K562 (cell line): ENCODE data around the gene CD300LG. TPM values are rescaled to one million over a fixed set of nuclear protein-coding genes. Genes with fewer than 3 reads are reported as not detected.

ENCODE experiments used
- ATAC-seq: fragments of 200-7000 bp; cut with Tn5 transposase; 3 replicates; pipeline ENCODE4 v1.9.1; 2020; ENCODE audit warnings: moderate library complexity
- BruUV-seq: library from RNA; stranded (reverse); fragments of 400-500 nt; replicated peaks from 2 replicates; lab custom pipeline; 2021; lab: Mats Ljungman, UMichigan
- CTCF ChIA-PET: fragments of 300-600 bp; formaldehyde crosslinking; extraction: SDS; loops from one replicate; lab custom pipeline; 2021; ENCODE audit warnings: low intra/inter-chr PET ratio; lab: Yijun Ruan, JAX
- POLR2A ChIA-PET: fragments of 300-600, 350-650 bp; sonication (Branson Sonifier 250); formaldehyde crosslinking; extraction: SDS; loops from one replicate; lab custom pipeline; 2021; ENCODE audit warnings: antibody characterized with exemption, inconsistent platforms; lab: Yijun Ruan, JAX
- DNase-seq, 4 experiments: peaks; one replicate each; pipeline versions ENCODE4 v3.0.0 to v3.0.0-alpha.2; 2011 to 2018; ENCODE audit warnings: low spot score in 3 of 4, mixed read lengths in 3 of 4; ENCODE audit errors: extremely low read depth in 1 of 4
- FAIRE-seq: peaks from 2 replicates; lab custom pipeline; 2011; peaks lifted over from hg19 to GRCh38; lab: Jason Lieb, UNC
- H2AFZ ChIP-seq: 2 replicates; pipeline ENCODE4 v1.6.0; 2011; ENCODE audit warnings: low read depth, low read length, control low read depth, inconsistent platforms
- H3K27ac ChIP-seq: fragments of 200-600 bp; 3 replicates; pipeline ENCODE4 v1.8.0; 2011; ENCODE audit warnings: low read depth, mild to moderate bottlenecking, control low read depth, inconsistent platforms, low read length, moderate library complexity, mixed read lengths; ENCODE audit errors: extremely low read depth
- H3K27me3 ChIP-seq, 2 experiments: fragments of 300-600 bp in 1 of 2; 2 replicates in 1 of 2; 3 replicates in 1 of 2; pipeline versions ENCODE4 v1.6.0 to v1.8.0; 2011; ENCODE audit warnings: inconsistent platforms in 2 of 2, low read length in 2 of 2, mild to moderate bottlenecking in 1 of 2, mixed read lengths in 1 of 2, moderate library complexity in 1 of 2; ENCODE audit not compliant: control insufficient read depth in 2 of 2, insufficient read depth in 2 of 2
- H3K36me3 ChIP-seq: fragments of 300-600 bp; 3 replicates; pipeline ENCODE4 v1.8.0; 2011; ENCODE audit warnings: mild to moderate bottlenecking, low read length, inconsistent platforms; ENCODE audit not compliant: control insufficient read depth, insufficient read depth
- H3K4me1 ChIP-seq, 2 experiments: fragments of 200-600 bp in 1 of 2; replicated peaks in 1 of 2; 2 replicates in 1 of 2; 3 replicates in 1 of 2; pipeline versions ENCODE4 v1.5.1 to v1.8.0; 2011; ENCODE audit warnings: inconsistent platforms in 2 of 2, low read length in 2 of 2, mild to moderate bottlenecking in 1 of 2, mixed read lengths in 1 of 2, moderate library complexity in 1 of 2; ENCODE audit not compliant: control insufficient read depth in 2 of 2, insufficient read depth in 2 of 2
- H3K4me2 ChIP-seq: 2 replicates; pipeline ENCODE4 v1.6.1; 2011; ENCODE audit warnings: low read length, control low read depth, inconsistent platforms, mixed read lengths; ENCODE audit not compliant: insufficient read depth
- H3K4me3 ChIP-seq: fragments of 200-600 bp; sonication (generic), shearing (Covaris generic); 2 replicates; pipeline ENCODE4 v1.5.1; 2016; ENCODE audit warnings: control low read depth, inconsistent platforms
- H3K79me2 ChIP-seq: fragments of 200-600 bp; 3 replicates; pipeline ENCODE4 v1.8.0; 2011; ENCODE audit warnings: low read length, inconsistent platforms; ENCODE audit not compliant: control insufficient read depth, insufficient read depth
- H3K9ac ChIP-seq, 2 experiments: 2 replicates each; pipeline versions ENCODE4 v1.6.0 to v1.6.1; 2011; ENCODE audit warnings: low read depth in 2 of 2, low read length in 2 of 2, control low read depth in 1 of 2, inconsistent platforms in 1 of 2, mild to moderate bottlenecking in 1 of 2, mixed read lengths in 1 of 2; ENCODE audit not compliant: insufficient read depth in 1 of 2
- H3K9me1 ChIP-seq: one replicate; pipeline ENCODE4 v1.6.0; 2011; ENCODE audit warnings: inconsistent platforms, mild to moderate bottlenecking, low read length, moderate library complexity; ENCODE audit not compliant: control insufficient read depth, insufficient read depth
- H3K9me3 ChIP-seq: replicated peaks from 2 replicates; pipeline ENCODE4 v1.5.1; 2011; ENCODE audit warnings: low read depth, low read length, inconsistent platforms; ENCODE audit not compliant: control insufficient read depth, insufficient read depth
- H4K20me1 ChIP-seq: replicated peaks from 2 replicates; pipeline ENCODE4 v1.6.1; 2011; ENCODE audit warnings: low read length, inconsistent platforms, mixed read lengths; ENCODE audit not compliant: control insufficient read depth, insufficient read depth
- C11orf30 ChIP-seq: fragments of 450-650 bp; IDR thresholded peaks from 2 replicates; pipeline ENCODE4 v1.6.1; 2016; ENCODE audit warnings: low read depth, mild to moderate bottlenecking
- CEBPB ChIP-seq: fragments of 450-650 bp; IDR thresholded peaks from 2 replicates; pipeline ENCODE4 v1.6.1; 2016; ENCODE audit warnings: missing genetic modification characterization, missing compliant biosample characterization
- CREB3 ChIP-seq: fragments of 450-650 bp; conservative IDR thresholded peaks from 2 replicates; pipeline ENCODE4 v1.6.1; 2016; ENCODE audit warnings: missing genetic modification characterization, low read depth, mild to moderate bottlenecking, missing compliant biosample characterization, moderate library complexity
- FOXA3 ChIP-seq, 2 experiments: fragments of 450-650 bp in 1 of 2; sonication (generic) in 1 of 2; formaldehyde crosslinking; IDR thresholded peaks in 1 of 2; conservative IDR thresholded peaks in 1 of 2; 2 replicates each; pipeline versions ENCODE4 v1.4.0 to v1.8.0; 2020 to 2022; ENCODE audit warnings: mild to moderate bottlenecking in 2 of 2, missing genetic modification reagents in 1 of 2
- GTF2F1 ChIP-seq: IDR thresholded peaks from 2 replicates; pipeline ENCODE4 v1.6.1; 2011; ENCODE audit warnings: low read depth, low read length, improper control_type of control experiment
- HNRNPUL1 ChIP-seq: fragments of 200-400 bp; formaldehyde crosslinking; IDR thresholded peaks from 2 replicates; pipeline ENCODE4 v1.6.1; 2017; ENCODE audit warnings: low read length
- KLF6 ChIP-seq: fragments of 250-450 bp; sonication (Bioruptor Pico); IDR thresholded peaks from 2 replicates; pipeline ENCODE4 v1.4.0; 2020; ENCODE audit warnings: mild to moderate bottlenecking, moderate library complexity, borderline replicate concordance
- MXI1 ChIP-seq: IDR thresholded peaks from 2 replicates; pipeline ENCODE4 v1.6.1; 2011; ENCODE audit warnings: low read depth, mild to moderate bottlenecking, improper control_type of control experiment, low read length
- NCOA2 ChIP-seq, 2 experiments: fragments of 450-650 bp; IDR thresholded peaks; 2 replicates each; pipeline ENCODE4 v1.6.1; 2018; ENCODE audit warnings: mild to moderate bottlenecking in 2 of 2, moderate library complexity in 1 of 2; ENCODE audit not compliant: partially characterized antibody in 2 of 2
- POLR2A ChIP-seq: fragments of 450-650 bp; conservative IDR thresholded peaks from 2 replicates; pipeline ENCODE4 v1.6.1; 2016
- RAD21 ChIP-seq, 2 experiments: fragments of 250-450 bp in 1 of 2; fragments of 450-650 bp in 1 of 2; sonication (Bioruptor Pico) in 1 of 2; formaldehyde crosslinking in 1 of 2; IDR thresholded peaks in 1 of 2; conservative IDR thresholded peaks in 1 of 2; 2 replicates each; pipeline versions ENCODE4 v1.4.0 to v1.8.0; 2020 to 2022; ENCODE audit warnings: mild to moderate bottlenecking in 2 of 2, moderate library complexity in 1 of 2
- RERE ChIP-seq: sonication (generic); formaldehyde crosslinking; IDR thresholded peaks from 2 replicates; pipeline ENCODE4 v1.8.0; 2023; ENCODE audit warnings: missing genetic modification reagents, mild to moderate bottlenecking, borderline replicate concordance
- RHOXF2B ChIP-seq: fragments of 250-450 bp; sonication (Bioruptor Pico); conservative IDR thresholded peaks from 2 replicates; pipeline ENCODE4 v1.5.1; 2021
- SMARCE1 ChIP-seq: fragments of 450-650 bp; IDR thresholded peaks from 2 replicates; pipeline ENCODE4 v1.7.1; 2016; ENCODE audit warnings: mild to moderate bottlenecking
- ZFP1 ChIP-seq: fragments of 450-650 bp; formaldehyde crosslinking; IDR thresholded peaks from 2 replicates; pipeline ENCODE4 v1.4.0; 2020; ENCODE audit warnings: mild to moderate bottlenecking, mixed read lengths
- ZFP30 ChIP-seq: fragments of 250-450 bp; sonication (Bioruptor Pico); IDR thresholded peaks from 2 replicates; pipeline ENCODE4 v1.8.0; 2022; ENCODE audit warnings: moderate library complexity, mild to moderate bottlenecking, inconsistent platforms, borderline replicate concordance
- ZNF121 ChIP-seq: sonication (generic); formaldehyde crosslinking; conservative IDR thresholded peaks from 2 replicates; pipeline ENCODE4 v1.8.0; 2022; ENCODE audit warnings: missing genetic modification reagents
- ZNF146 ChIP-seq: IDR thresholded peaks from one replicate; pipeline ENCODE4 v1.6.1; 2018; ENCODE audit warnings: missing compliant biosample characterization; ENCODE audit not compliant: unreplicated experiment
- ZNF263 ChIP-seq: sonication (generic); formaldehyde crosslinking; IDR thresholded peaks from 2 replicates; pipeline ENCODE4 v1.8.0; 2022; ENCODE audit warnings: mild to moderate bottlenecking, missing genetic modification reagents, borderline replicate concordance
- whole genome bisulfite sequencing: fragments of 100-300 bp; shearing (Covaris generic); methylation state at CpG from one replicate; pipeline ENCODE4 v1.1.6; 2016; ENCODE audit warnings: low coverage, mixed read lengths; ENCODE audit not compliant: insufficient coverage; ENCODE audit errors: missing lambda C conversion rate; 5-methylcytosine and 5-hydroxymethylcytosine counted together
- in situ Hi-C: fragments of 300-500 bp; cut with MboI; formaldehyde crosslinking; loops from 4 replicates; pipeline ENCODE4 v1.15.0; 2018; ENCODE audit warnings: inconsistent platforms, mixed read lengths
- intact Hi-C: fragments of 100-400 bp; cut with micrococcal nuclease; formaldehyde crosslinking; loops from 2 replicates; pipeline ENCODE4 v1.14.2; 2022
- polyA plus RNA-seq, 8 experiments: library from polyadenylated mRNA; depleted of rRNA in 4 of 8; stranded (reverse) in 5 of 8; unstranded in 3 of 8; fragments of >200 nt; fragmentation: Nextera tagmentation in 2 of 8; fragmentation: Illumina TruSeq in 1 of 8; extraction: Ambion mirVana in 2 of 8; extraction: Trizol in 1 of 8; gene quantifications; 2 replicates each; pipeline versions ENCODE4 v1.2.1 to v1.2.3, GENCODE V29; 2011 to 2014; ENCODE audit warnings: inconsistent platforms in 1 of 8, missing spikeins in 1 of 8
- total RNA-seq, 7 experiments: library from RNA; depleted of rRNA in 6 of 7; stranded (reverse); fragments of >200 nt in 6 of 7; fragmentation: Illumina TruSeq in 2 of 7; extraction: Trizol in 2 of 7; gene quantifications; 2 replicates each; pipeline versions ENCODE4 v1.2.1 to v1.2.3, GENCODE V29; 2011 to 2021; ENCODE audit warnings: low replicate concordance in 1 of 7

CD300LG gene
- total and polyA plus RNA-seq, 9 of the 15 experiments (the other 6 are each of a cell fraction or from before 2014, with no cell fraction given), result not detected

GRCh38 chr17:43825567-43825966 is 21.4 kb upstream of the CD300LG start:
- DNase-seq, result no peak
- H3K4me1 ChIP-seq, result no peaks in the 10 kb centered on the region
- intact Hi-C loops (no loop called here), in situ Hi-C loops (no loop called here)
- no peaks in the 10 kb centered on the region for H3K9me3 ChIP-seq
- H3K27ac ChIP-seq, result no peak overlapping the region
- no peaks in the 10 kb centered on the region for H3K27me3 ChIP-seq
- no peak overlapping the region for H3K4me3 ChIP-seq
- WGBS, result 57% methylated on average over 12 of the region's 12 CpGs
- H3K36me3 ChIP-seq, result peaks cover 4% of the 10 kb centered on the region; the same call in 2 of the 3 replicates
- H4K20me1 ChIP-seq, result no peaks in the 10 kb centered on the region; the same call in 1 of the 2 replicates
- ATAC-seq, result no peak
- H3K9ac ChIP-seq, result peak overlapping the region in 1 of 2 experiments; percentile 6; a peak in 1 of 4 replicates
- FAIRE-seq, result no peak
- H3K79me2 ChIP-seq, result no peaks in the 10 kb centered on the region
- ChIA-PET CTCF (no interaction called here), POLR2A (interaction anchor here (0.5 to 5.7 kb wide), 2 partner anchors 8 to 65 kb away, joined by 3 to 32 read pairs; no protein-coding TSS in a partner anchor)
- H3K9me1 ChIP-seq, result no peaks in the 10 kb centered on the region
- H3K4me2 ChIP-seq, result no peak overlapping the region
- no peak for TF ChIP-seq RHOXF2B (CRISPR knock-in tag)
- no peak for TF ChIP-seq ZNF121 (CRISPR knock-in tag)
- no peak for TF ChIP-seq SMARCE1
- TF ChIP-seq MXI1, result no peak
- no peak for TF ChIP-seq HNRNPUL1
- no peak for TF ChIP-seq CEBPB (tag)
- no peak for TF ChIP-seq POLR2A
- TF ChIP-seq KLF6, result no peak
- no peak for TF ChIP-seq ZFP30 (CRISPR knock-in tag)
- TF ChIP-seq CREB3 (tag), result no peak
- no peak for TF ChIP-seq ZFP1 (CRISPR knock-in tag)
- TF ChIP-seq FOXA3 (CRISPR knock-in tag; conservative IDR thresholded peaks at IDR 0.05 in 1 of 2, IDR thresholded peaks at IDR 0.05 in 1 of 2), result no peak
- TF ChIP-seq C11orf30, result no peak
- TF ChIP-seq RAD21 (CRISPR knock-in tag; conservative IDR thresholded peaks at IDR 0.05 in 1 of 2, IDR thresholded peaks at IDR 0.05 in 1 of 2), result no peak
- TF ChIP-seq RERE (CRISPR knock-in tag), result no peak
- no peak for TF ChIP-seq ZNF146
- no peak for TF ChIP-seq ZNF263
- no peak for TF ChIP-seq GTF2F1
- no peak for TF ChIP-seq NCOA2 (IDR thresholded peaks at IDR 0.05; ENCODE audit: partially characterized antibody in 2 of 2)
- no peak overlapping the region for H2AFZ ChIP-seq
- BruUV-seq, result no TSS peak
